NCI-H2107 treated with DMSO at 0.1 percent for 48 hours (cell line): ENCODE results near the gene HNRNPU.

Source experiments
- DNase-seq: peaks from one replicate; lab custom pipeline; 2025; ENCODE audit not compliant: unreplicated experiment; lab: John Stamatoyannopoulos, UW

Gene HNRNPU

GRCh38 chr1:244864253-244865027 is at the start of gene HNRNPU:
Gene HNRNPU, minus strand, starts transcription at chr1:244864543. Its CDS starts 236 bp downstream, at chr1:244864307.
- peak; percentile 94 for DNase-seq

- DNase-seq, result no peak
Observed at GRCh38 chr1:244913806-244914205, 49.5 kb upstream of the HNRNPU start.

- DNase-seq, result no peak
Observed at GRCh38 chr1:244904119-244904518, 39.8 kb upstream of the HNRNPU start.

- DNase-seq, result no peak
Observed at GRCh38 chr1:244901400-244902015, 37.2 kb upstream of the HNRNPU start.

GRCh38 chr1:244897476-244898254 is 33.3 kb upstream of the HNRNPU start:
- no peak for DNase-seq

GRCh38 chr1:244896550-244896949 is 32.2 kb upstream of the HNRNPU start:
- no peak for DNase-seq

- no peak for DNase-seq
Observed at GRCh38 chr1:244893836-244894235, 29.5 kb upstream of the HNRNPU start.

- DNase-seq, result no peak
Observed at GRCh38 chr1:244887281-244887680, 22.9 kb upstream of the HNRNPU start.

- DNase-seq, result no peak
Observed at GRCh38 chr1:244881552-244882280, 17.4 kb upstream of the HNRNPU start.

- no peak for DNase-seq
Observed at GRCh38 chr1:244878681-244879080, 14.3 kb upstream of the HNRNPU start.

- no peak for DNase-seq
Observed at GRCh38 chr1:244876228-244876910, 12.0 kb upstream of the HNRNPU start.

GRCh38 chr1:244874974-244875579 is 10.7 kb upstream of the HNRNPU start:
- peak; percentile 79 for DNase-seq

GRCh38 chr1:244869950-244870349 is 5.6 kb upstream of the HNRNPU start:
- no peak for DNase-seq

GRCh38 chr1:244869364-244869827 is 5.1 kb upstream of the HNRNPU start:
- DNase-seq, result no peak

GRCh38 chr1:244868484-244869363 is 4.4 kb upstream of the HNRNPU start:
- DNase-seq, result no peak

GRCh38 chr1:244866355-244866754 is 2.0 kb upstream of the HNRNPU start:
- no peak for DNase-seq

GRCh38 chr1:244865820-244866219 is 1.5 kb upstream of the HNRNPU start:
- DNase-seq, result no peak

- no peak for DNase-seq
Observed at GRCh38 chr1:244865028-244865371, 657 bp upstream of the HNRNPU start.
